ENCODE results near the gene CAT. TPM values are rescaled to one million over a fixed set of nuclear protein-coding genes. Genes with fewer than 3 reads are reported as not detected.

The CAT gene
- polyA plus RNA-seq, 2 donors, result 18.7 to 23.5 TPM

DNA sequence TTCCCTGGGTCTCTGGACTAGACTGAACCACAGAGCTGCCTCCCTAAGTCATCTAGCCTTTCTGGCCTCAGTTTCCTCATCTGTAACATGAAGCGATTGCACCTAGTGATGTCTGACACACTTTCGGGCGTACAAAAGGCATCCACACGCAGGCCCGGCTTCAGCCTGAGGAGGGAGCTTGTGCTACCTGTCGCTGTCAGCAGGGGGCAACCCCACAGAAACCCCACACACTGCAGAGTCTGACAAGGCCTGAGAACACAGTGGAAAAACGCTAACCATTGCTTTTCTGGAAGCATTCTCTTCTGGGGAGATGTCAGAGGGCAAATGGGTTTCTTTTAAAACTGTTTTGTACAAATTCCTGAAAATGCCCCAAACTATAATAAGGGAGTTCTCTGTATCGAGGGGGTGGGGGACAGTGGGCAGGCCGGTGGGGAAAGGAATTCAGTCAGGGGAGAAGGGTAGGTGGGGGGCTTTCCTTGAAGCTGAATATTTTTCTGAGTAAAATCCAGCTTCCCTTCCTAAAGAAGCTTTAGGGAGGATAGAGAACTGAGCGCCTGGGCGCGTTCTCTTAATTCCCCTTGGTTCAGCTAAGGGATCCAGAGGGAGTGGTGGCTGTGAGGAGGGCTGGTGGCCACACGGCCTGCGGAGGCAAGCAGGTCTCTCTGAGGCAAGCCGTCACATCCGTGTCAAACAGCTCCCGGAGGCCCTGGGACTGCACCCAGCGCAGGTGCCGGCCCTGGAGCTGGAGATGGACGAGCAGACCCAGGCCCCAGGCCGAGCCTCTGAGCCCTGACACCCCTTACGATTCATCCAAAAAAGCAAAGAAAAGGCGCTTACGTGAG lies 74.3 kb downstream of the CAT start:
- Histone ChIP-seq H3K27ac (ENCODE audit: low read depth in 2 of 2, low read length in 1 of 2) (no peak overlapping the region), H3K36me3 (ENCODE audit: control insufficient read depth in 2 of 2, insufficient read depth in 2 of 2, low read length in 1 of 2) (no peaks in the 10 kb centered on the region), H3K4me1 (ENCODE audit: control insufficient read depth in 2 of 2, insufficient read depth in 2 of 2, low read length in 1 of 2) (peaks cover 0 to 7% of the 10 kb centered on the region in 2 donors), H3K4me3 (ENCODE audit: low read depth in 1 of 2, low read length in 2 of 2) (no peak overlapping the region), H3K9me3 (ENCODE audit: control insufficient read depth in 2 of 2, insufficient read depth in 1 of 2, low read depth in 1 of 2, low read length in 1 of 2) (no peaks in the 10 kb centered on the region), H3K27me3 (ENCODE audit: control insufficient read depth in 1 of 2, insufficient read depth in 2 of 2, low read length in 2 of 2) (no peaks in the 10 kb centered on the region)
- 60 to 69% methylated on average over 24 of the region's 24 CpGs for WGBS, 2 donors

DNA sequence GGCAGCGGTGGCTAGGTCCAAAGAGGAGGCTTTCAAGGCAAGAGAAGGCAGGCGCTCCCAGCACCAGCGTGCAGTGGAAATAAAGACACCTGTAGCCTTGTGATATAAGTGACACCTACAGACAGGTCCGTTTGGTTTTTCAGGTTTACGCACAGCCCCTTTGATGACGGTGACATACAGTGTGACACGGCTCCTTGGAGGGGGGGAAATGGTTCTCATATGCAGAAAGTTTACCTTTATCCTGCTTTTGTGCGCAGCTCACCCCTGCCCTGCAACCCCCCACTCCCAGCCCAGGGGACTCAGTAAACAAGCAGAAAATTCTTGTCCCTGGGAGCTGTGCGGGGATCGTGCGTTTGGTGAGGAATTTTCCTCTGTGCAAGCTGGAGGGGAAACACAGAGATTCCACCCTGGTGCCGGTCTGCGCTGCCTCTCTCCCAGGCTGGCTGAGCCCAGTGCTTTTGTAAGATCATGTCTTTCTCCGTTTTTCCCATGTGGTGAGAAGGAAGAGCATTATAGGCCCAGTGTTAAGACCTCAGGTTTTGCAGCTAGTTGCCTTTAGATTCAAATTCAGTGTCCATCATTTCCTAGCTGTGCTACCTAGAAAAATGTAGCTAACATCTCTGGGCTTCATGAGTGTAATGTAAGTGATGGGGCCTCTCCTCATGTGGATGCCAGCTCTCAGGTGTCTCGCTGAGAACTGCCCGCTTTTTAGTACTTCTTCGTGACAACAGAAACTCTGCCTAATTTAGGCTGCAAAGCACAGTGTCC lies 75.1 kb downstream of the CAT start, which contains the start of gene ELF5:
TSS of gene ELF5 (minus strand) at position 113 of the 768 bp plus-strand sequence. CDS start 8,045 bp downstream, outside the sequence.
- WGBS, 2 donors, result 78 to 82% methylated on average over 17 of the region's 17 CpGs
- H3K27me3 ChIP-seq (ENCODE audit: control insufficient read depth in 1 of 2, insufficient read depth in 2 of 2, low read length in 2 of 2), result no peaks in the 10 kb centered on the region
- H3K27ac ChIP-seq (ENCODE audit: low read depth in 2 of 2, low read length in 1 of 2), result no peak within 1 kb of the TSS
- H3K4me3 ChIP-seq (ENCODE audit: low read depth in 1 of 2, low read length in 2 of 2), result no peak within 1 kb of the TSS
- no peaks in the 10 kb centered on the region for H3K36me3 ChIP-seq (ENCODE audit: control insufficient read depth in 2 of 2, insufficient read depth in 2 of 2, low read length in 1 of 2)
- H3K9me3 ChIP-seq (ENCODE audit: control insufficient read depth in 2 of 2, insufficient read depth in 1 of 2, low read depth in 1 of 2, low read length in 1 of 2), result no peaks in the 10 kb centered on the region
- H3K4me1 ChIP-seq (ENCODE audit: control insufficient read depth in 2 of 2, insufficient read depth in 2 of 2, low read length in 1 of 2), result peaks cover 0 to 7% of the 10 kb centered on the region in 2 donors

DNA sequence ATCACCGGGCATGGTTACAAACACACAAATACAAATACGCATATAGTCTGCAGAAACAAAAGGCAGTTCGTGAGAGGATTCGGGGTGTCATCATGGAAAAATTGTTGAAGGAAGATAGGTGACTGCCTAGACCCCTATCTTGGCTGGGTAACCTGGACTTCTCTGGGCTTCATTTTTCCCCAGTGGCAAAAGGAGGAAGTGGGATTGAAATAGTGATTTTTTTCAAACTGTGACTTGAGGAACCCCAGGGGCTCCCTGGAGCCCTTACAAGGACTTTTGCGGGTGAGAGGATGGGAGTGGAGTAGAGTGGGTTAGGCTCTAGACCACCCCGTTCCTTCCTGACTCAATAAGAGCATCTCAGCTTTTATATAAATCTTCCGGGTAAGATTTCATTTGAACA lies 75.9 kb downstream of the CAT start:
- Histone ChIP-seq H3K27me3 (ENCODE audit: control insufficient read depth in 1 of 2, insufficient read depth in 2 of 2, low read length in 2 of 2) (no peaks in the 10 kb centered on the region), H3K4me1 (ENCODE audit: control insufficient read depth in 2 of 2, insufficient read depth in 2 of 2, low read length in 1 of 2) (peaks cover 0 to 7% of the 10 kb centered on the region in 2 donors), H3K27ac (ENCODE audit: low read depth in 2 of 2, low read length in 1 of 2) (no peak overlapping the region), H3K36me3 (ENCODE audit: control insufficient read depth in 2 of 2, insufficient read depth in 2 of 2, low read length in 1 of 2) (no peaks in the 10 kb centered on the region), H3K9me3 (ENCODE audit: control insufficient read depth in 2 of 2, insufficient read depth in 1 of 2, low read depth in 1 of 2, low read length in 1 of 2) (no peaks in the 10 kb centered on the region), H3K4me3 (ENCODE audit: low read depth in 1 of 2, low read length in 2 of 2) (no peak overlapping the region)
- 87 to 89% methylated on average over 7 of the region's 7 CpGs for WGBS, 2 donors

- no peaks in the 10 kb centered on the region for H3K9me3 ChIP-seq (ENCODE audit: control insufficient read depth in 2 of 2, insufficient read depth in 1 of 2, low read depth in 1 of 2, low read length in 1 of 2)
- H3K4me3 ChIP-seq (ENCODE audit: low read depth in 1 of 2, low read length in 2 of 2), result no peak overlapping the region
- no peak overlapping the region for H3K27ac ChIP-seq (ENCODE audit: low read depth in 2 of 2, low read length in 1 of 2)
- H3K27me3 ChIP-seq (ENCODE audit: control insufficient read depth in 1 of 2, insufficient read depth in 2 of 2, low read length in 2 of 2), result no peaks in the 10 kb centered on the region
- WGBS, 2 donors, result 88 to 89% methylated on average over 6 of the region's 6 CpGs
- peaks cover 0 to 7% of the 10 kb centered on the region in 2 donors for H3K4me1 ChIP-seq (ENCODE audit: control insufficient read depth in 2 of 2, insufficient read depth in 2 of 2, low read length in 1 of 2)
- H3K36me3 ChIP-seq (ENCODE audit: control insufficient read depth in 2 of 2, insufficient read depth in 2 of 2, low read length in 1 of 2), result no peaks in the 10 kb centered on the region
Observed at GRCh38 chr11:34516247-34517040, 77.7 kb downstream of the CAT start.

GRCh38 chr11:34519595-34520235 lies 81.0 kb downstream of the CAT start:
- Histone ChIP-seq H3K27ac (ENCODE audit: low read depth in 2 of 2, low read length in 1 of 2) (no peak overlapping the region), H3K4me1 (ENCODE audit: control insufficient read depth in 2 of 2, insufficient read depth in 2 of 2, low read length in 1 of 2) (no peaks in the 10 kb centered on the region), H3K4me3 (ENCODE audit: low read depth in 1 of 2, low read length in 2 of 2) (no peak overlapping the region), H3K9me3 (ENCODE audit: control insufficient read depth in 2 of 2, insufficient read depth in 1 of 2, low read depth in 1 of 2, low read length in 1 of 2) (no peaks in the 10 kb centered on the region), H3K27me3 (ENCODE audit: control insufficient read depth in 1 of 2, insufficient read depth in 2 of 2, low read length in 2 of 2) (no peaks in the 10 kb centered on the region), H3K36me3 (ENCODE audit: control insufficient read depth in 2 of 2, insufficient read depth in 2 of 2, low read length in 1 of 2) (no peaks in the 10 kb centered on the region)
- WGBS, 2 donors, result 87 to 91% methylated on average over 2 of the region's 2 CpGs

- no peaks in the 10 kb centered on the region for H3K4me1 ChIP-seq (ENCODE audit: control insufficient read depth in 2 of 2, insufficient read depth in 2 of 2, low read length in 1 of 2)
- H3K27ac ChIP-seq (ENCODE audit: low read depth in 2 of 2, low read length in 1 of 2), result no peak overlapping the region
- no peaks in the 10 kb centered on the region for H3K27me3 ChIP-seq (ENCODE audit: control insufficient read depth in 1 of 2, insufficient read depth in 2 of 2, low read length in 2 of 2)
- H3K4me3 ChIP-seq (ENCODE audit: low read depth in 1 of 2, low read length in 2 of 2), result no peak overlapping the region
- no peaks in the 10 kb centered on the region for H3K9me3 ChIP-seq (ENCODE audit: control insufficient read depth in 2 of 2, insufficient read depth in 1 of 2, low read depth in 1 of 2, low read length in 1 of 2)
- H3K36me3 ChIP-seq (ENCODE audit: control insufficient read depth in 2 of 2, insufficient read depth in 2 of 2, low read length in 1 of 2), result no peaks in the 10 kb centered on the region
Observed at GRCh38 chr11:34521265-34521664, 82.5 kb downstream of the CAT start.

Other genes starting within 250 kb of the CAT start
- 1 to 10 TPM; 3.2 to 4.3 TPM for gene ABTB2, start 80.9 kb upstream of the CAT start, polyA plus RNA-seq
- under 1 TPM; 0.41 to 0.47 TPM for gene ELF5, start 74.9 kb downstream of the CAT start, polyA plus RNA-seq
- gene EHF, start 182.2 kb downstream of the CAT start, polyA plus RNA-seq, result 100 to 1,000 TPM; 115 to 121 TPM